ENCODE measurements around the gene SLC38A3. TPM values are rescaled to one million over a fixed set of nuclear protein-coding genes. Genes with fewer than 3 reads are reported as not detected.

The SLC38A3 gene
- total and polyA plus RNA-seq, 2 of the 8 experiments (the other 6 are each of a cell fraction or from before 2014, with no cell fraction given) = 1.2 to 3.7 TPM

DNA sequence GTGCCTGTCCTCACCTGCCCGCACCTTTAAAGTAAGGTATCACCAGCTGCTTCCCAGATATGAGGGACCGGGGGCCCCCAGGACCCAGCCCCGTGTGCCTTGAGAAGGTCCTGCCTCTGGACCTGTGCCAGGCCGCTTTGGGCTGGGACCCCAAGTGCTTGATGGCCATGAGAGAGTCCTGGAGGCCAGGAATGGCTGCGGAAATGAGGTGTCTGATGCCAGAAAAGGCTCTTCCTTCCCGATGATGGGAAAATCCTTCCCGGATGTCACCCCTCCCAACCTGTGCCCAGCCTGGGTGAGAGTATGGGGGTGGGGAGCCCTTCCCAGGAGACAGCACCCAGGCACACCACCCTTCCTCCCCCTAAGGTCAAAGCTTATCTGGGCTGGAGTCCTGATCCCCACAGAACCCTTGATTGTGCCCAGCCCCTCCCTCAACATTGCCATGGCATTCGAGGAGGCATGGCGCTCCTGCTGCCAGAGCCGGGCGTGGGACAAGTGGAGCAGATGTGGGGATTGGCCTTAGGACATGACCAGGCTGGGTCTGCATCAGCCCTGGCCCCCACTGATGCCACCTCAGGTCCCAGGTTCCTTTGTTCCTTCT, 35.7 kb upstream of the SLC38A3 start:
- DNase-seq (ENCODE audit: low read depth in 1 of 2, low spot score in 2 of 2) = no peak
- no peak overlapping the region for H2BK5ac ChIP-seq (ENCODE audit: low read depth, low read length)
- H3K4ac ChIP-seq (replicated peaks; ENCODE audit: insufficient read length, low read depth, low read length) = no peak overlapping the region
- H3K4me2 ChIP-seq (ENCODE audit: insufficient read depth in 1 of 2, low read depth in 2 of 2, low read length in 2 of 2) = no peak overlapping the region
- H2BK20ac ChIP-seq (ENCODE audit: low read length) = no peak overlapping the region
- no peak overlapping the region for H3K14ac ChIP-seq (ENCODE audit: insufficient read length)
- H3K4me1 ChIP-seq (replicated peaks in 1 of 4; ENCODE audit: control insufficient read depth in 3 of 4, insufficient read depth in 4 of 4, low read length in 3 of 4) = peaks cover 0 to 28% (median 20%) of the 10 kb centered on the region in 4 experiments; a peak in 6 of 7 replicates
- no peak overlapping the region for H3K27ac ChIP-seq (ENCODE audit: low read depth, low read length)
- H3K36me3 ChIP-seq (ENCODE audit: control insufficient read depth in 2 of 4, insufficient read depth in 4 of 4, low read length in 3 of 4) = peaks cover 0 to 8% (median 5%) of the 10 kb centered on the region in 4 experiments; a peak in 4 of 8 replicates
- no peak overlapping the region for H3K9ac ChIP-seq (replicated peaks in 1 of 4; ENCODE audit: extremely low read depth in 1 of 4, low read depth in 3 of 4, low read length in 3 of 4)
- H3K18ac ChIP-seq (ENCODE audit: extremely low read depth, low read length) = no peak overlapping the region
- H4K91ac ChIP-seq (replicated peaks; ENCODE audit: insufficient read length, low read length) = no peak overlapping the region
- H2BK12ac ChIP-seq (ENCODE audit: low read depth, low read length) = no peak overlapping the region
- ChIA-PET CTCF (ENCODE audit: partially characterized antibody) (interaction anchor here (0.7 to 25.0 kb wide), 8 partner anchors 13 to 97 kb away, joined by 3 to 299 read pairs (median 6); partner anchors contain the start of gene GNAT1), POLR2A (ENCODE audit: partially characterized antibody) (interaction anchor here (1.0 to 7.2 kb wide), 5 partner anchors 13 to 48 kb away, joined by 3 to 34 read pairs (median 5); no protein-coding TSS in a partner anchor)
- H3K79me1 ChIP-seq (ENCODE audit: low read depth, low read length) = peaks cover 24% of the 10 kb centered on the region
- H2AFZ ChIP-seq (ENCODE audit: low read length) = no peak overlapping the region
- H3K27me3 ChIP-seq (replicated peaks in 1 of 4; ENCODE audit: control insufficient read depth in 3 of 4, extremely low read depth in 1 of 4, insufficient read depth in 3 of 4, low read length in 3 of 4) = no peaks in the 10 kb centered on the region
- H2BK15ac ChIP-seq (ENCODE audit: low read length) = no peak overlapping the region
- no peak for TF ChIP-seq SRF (IDR thresholded peaks at IDR 0.05; ENCODE audit: low read depth, low read length)
- no peak for TF ChIP-seq TCF12 (IDR thresholded peaks at IDR 0.05; ENCODE audit: low read depth, low read length)
- no peak for TF ChIP-seq KDM5A (IDR thresholded peaks at IDR 0.05; ENCODE audit: low read length)
- no peak for TF ChIP-seq SP2 (IDR thresholded peaks at IDR 0.05; ENCODE audit: low read length)
- TF ChIP-seq RNF2 (IDR thresholded peaks at IDR 0.05; ENCODE audit: borderline replicate concordance, low read depth, low read length, missing control alignments, poor library complexity, severe bottlenecking) = no peak
- TF ChIP-seq RFX5 (IDR thresholded peaks at IDR 0.05; ENCODE audit: borderline replicate concordance, low read depth, low read length) = no peak
- no peak for TF ChIP-seq SIRT6 (IDR thresholded peaks at IDR 0.05; ENCODE audit: low read length)
- no peak overlapping the region for H4K5ac ChIP-seq (ENCODE audit: insufficient read length, low read depth, low read length)
- WGBS, 2 experiments (ENCODE audit: extremely low coverage in 1 of 2, insufficient coverage in 1 of 2, insufficient read length in 1 of 2, insufficient replicate concordance in 2 of 2, low coverage in 1 of 2, low lambda C conversion rate in 2 of 2, missing lambda C conversion rate in 1 of 2) = 88% methylated on average over 11 of the region's 11 CpGs; no CpG with 5 or more reads in 1 of the 2 experiments
- no peaks in the 10 kb centered on the region for H3K23me2 ChIP-seq (ENCODE audit: low read depth, low read length)
- no peak overlapping the region for H2AK5ac ChIP-seq (ENCODE audit: low read depth, low read length)
- no peak overlapping the region for H4K8ac ChIP-seq (ENCODE audit: extremely low read depth, insufficient read depth, low read length)
- FAIRE-seq = no peak
- H3K79me2 ChIP-seq (ENCODE audit: control insufficient read depth in 1 of 2, insufficient read depth in 2 of 2, low read length in 2 of 2) = peaks cover 0 to 18% of the 10 kb centered on the region in 2 experiments; a peak in 2 of 4 replicates
- H2BK120ac ChIP-seq (replicated peaks; ENCODE audit: low read depth, low read length) = no peak overlapping the region
- no peak overlapping the region for H3K56ac ChIP-seq (replicated peaks; ENCODE audit: insufficient read length, low read depth, low read length)
- H3K9me3 ChIP-seq (ENCODE audit: insufficient read depth in 2 of 2, low read depth in 1 of 2, low read length in 1 of 2) = no peaks in the 10 kb centered on the region
- no peak overlapping the region for H3K4me3 ChIP-seq (ENCODE audit: extremely low read depth in 1 of 4, insufficient read depth in 2 of 4, low read depth in 3 of 4, low read length in 4 of 4)
- no peak overlapping the region for H3K23ac ChIP-seq (ENCODE audit: insufficient read length)
- peaks cover 6 to 17% of the 10 kb centered on the region in 2 experiments for H4K20me1 ChIP-seq (replicated peaks in 1 of 2; ENCODE audit: control insufficient read depth in 1 of 2, insufficient read depth in 2 of 2, low read length in 2 of 2)

Measured in H1 (cell line).